D341Med (cell line): ENCODE measurements around the gene RASSF5.
A peak's percentile ranks its signal among the peaks of the same experiment; 100 is the strongest.
"Not testable (repeated sequence)": the region's sequence is repeated elsewhere in the genome, so short reads cannot be mapped to it uniquely, and the experiment has no call there.

Source experiments
- DNase-seq: peaks from one replicate; pipeline ENCODE4 v3.0.0; 2012; ENCODE audit warnings: low spot score

The RASSF5 gene

GRCh38 chr1:206588492-206588891 lies 81.2 kb downstream of the RASSF5 start:
- DNase-seq, result no peak

- DNase-seq, result no peak
These were observed 81.9 kb downstream of the RASSF5 start for GRCh38 chr1:206589206-206589605.

GRCh38 chr1:206590025-206590758 lies 82.9 kb downstream of the RASSF5 start:
- DNase-seq, result no peak

GRCh38 chr1:206591226-206591625 lies 83.9 kb downstream of the RASSF5 start:
- DNase-seq, result no peak

- no peak for DNase-seq
These were observed 84.4 kb downstream of the RASSF5 start for GRCh38 chr1:206591696-206592095.

- no peak for DNase-seq
These were observed 86.1 kb downstream of the RASSF5 start for GRCh38 chr1:206593351-206593925.

GRCh38 chr1:206595581-206596318 lies 88.4 kb downstream of the RASSF5 start:
- no peak for DNase-seq

GRCh38 chr1:206596319-206596666 lies 89.0 kb downstream of the RASSF5 start:
- no peak for DNase-seq

- DNase-seq, result no peak
These were observed 93.2 kb downstream of the RASSF5 start for GRCh38 chr1:206600527-206600926.

GRCh38 chr1:206604861-206605260 lies 97.5 kb downstream of the RASSF5 start:
- no peak for DNase-seq

- peak; percentile 50 for DNase-seq
These were observed 99.5 kb downstream of the RASSF5 start for GRCh38 chr1:206606867-206607266.

- peak; percentile 79 for DNase-seq
These were observed 100.9 kb downstream of the RASSF5 start for GRCh38 chr1:206608108-206608698.

GRCh38 chr1:206609229-206609991 lies 102.1 kb downstream of the RASSF5 start:
- no peak for DNase-seq

- peak; percentile 100 for DNase-seq
These were observed 105.0 kb downstream of the RASSF5 start, which contains the start of gene EIF2D for GRCh38 chr1:206612129-206612876. TSS of gene EIF2D (minus strand) at chr1:206612465. CDS start at chr1:206612342, 123 bp downstream.

- DNase-seq, result not testable (repeated sequence)
These were observed 119.1 kb downstream of the RASSF5 start for GRCh38 chr1:206626396-206626795.

GRCh38 chr1:206628916-206629315 lies 121.6 kb downstream of the RASSF5 start:
- DNase-seq, result no peak

GRCh38 chr1:206631085-206631509 lies 123.8 kb downstream of the RASSF5 start:
- DNase-seq, result peak; percentile 86

- no peak for DNase-seq
These were observed 126.4 kb downstream of the RASSF5 start for GRCh38 chr1:206633708-206634121.

GRCh38 chr1:206634365-206635079 lies 127.2 kb downstream of the RASSF5 start:
- DNase-seq, result peak; percentile 72
